ENCODE results near the gene FXYD6.
"Not testable (repeated sequence)": the region's sequence is repeated elsewhere in the genome, so short reads cannot be mapped to it uniquely, and the experiment has no call there.

The FXYD6 gene

DNA sequence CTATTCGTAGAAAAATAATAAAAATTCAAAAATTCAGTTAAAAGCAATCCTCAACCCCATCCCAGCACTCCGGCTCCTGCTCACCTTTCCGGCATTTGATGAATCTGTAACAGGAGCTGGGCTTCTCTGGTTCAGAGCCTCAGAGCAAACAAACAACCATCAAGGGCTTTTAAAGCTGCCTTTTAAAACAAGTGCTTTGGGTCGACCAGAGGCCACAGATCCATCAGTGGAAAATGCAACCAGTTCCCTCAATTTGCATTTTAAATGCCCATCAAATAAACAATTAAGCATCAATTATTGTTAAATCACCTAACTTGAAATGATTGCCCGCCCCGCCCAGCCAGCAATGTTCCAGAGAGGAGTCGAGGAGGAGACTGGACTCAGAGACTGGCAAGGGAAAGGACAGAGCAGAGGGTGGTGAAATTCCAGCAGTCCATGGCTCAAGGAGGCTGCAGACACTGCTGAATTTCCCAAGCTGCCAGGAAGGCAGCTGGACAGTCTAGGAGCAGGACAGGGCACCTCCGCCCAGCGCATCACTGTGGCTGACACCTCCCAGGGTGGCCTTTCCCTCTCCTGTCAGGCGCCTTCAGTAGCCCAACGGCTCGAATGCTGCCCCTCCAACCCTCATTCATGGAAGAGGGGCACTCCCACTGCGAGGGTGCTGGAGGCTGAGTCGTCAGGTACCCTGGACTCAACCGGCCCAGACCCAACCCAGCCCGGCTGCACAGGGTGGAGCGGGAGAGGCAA, 7.5 kb downstream of the FXYD6 start:
- DNase-seq (ENCODE audit: low spot score) = no peak

DNA sequence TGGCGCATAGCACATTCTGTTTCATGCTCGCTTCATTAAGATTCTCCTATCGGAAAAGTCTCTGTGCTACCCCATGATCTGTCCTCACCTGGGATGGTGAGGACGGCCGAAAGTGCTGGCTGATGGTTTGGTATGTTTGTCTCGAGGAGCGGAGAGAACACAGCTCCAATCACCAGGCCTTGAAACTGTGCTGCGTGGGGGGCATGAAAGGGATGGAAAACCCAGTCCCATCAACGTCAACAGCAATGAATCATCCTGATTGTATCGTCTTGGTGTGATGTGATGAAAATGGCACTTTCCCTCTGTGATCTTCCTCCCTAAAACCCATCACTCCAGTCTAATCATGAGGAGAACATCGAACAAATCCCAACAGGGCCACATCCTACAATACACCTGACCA, 8.4 kb downstream of the FXYD6 start:
- DNase-seq (ENCODE audit: low spot score) = no peak

DNA sequence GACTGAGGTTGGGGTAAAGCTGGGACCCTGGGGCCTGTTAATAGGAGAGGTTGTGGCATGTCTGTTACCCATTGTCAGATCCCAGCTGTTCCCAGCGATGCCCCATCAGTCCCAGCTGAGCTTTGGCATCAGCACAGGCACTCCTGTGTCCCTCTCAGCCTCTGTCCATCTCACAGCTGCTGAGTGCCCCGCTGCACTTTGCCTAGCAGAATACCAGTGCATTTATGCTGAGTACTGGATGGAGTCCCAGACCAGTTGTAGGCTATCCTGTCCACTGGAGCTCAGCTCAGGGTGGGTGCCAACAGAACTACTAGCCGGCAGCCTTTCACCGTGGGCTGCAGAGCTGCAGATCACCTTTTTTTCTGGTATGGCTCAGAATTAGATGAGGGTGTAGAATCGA, 9.9 kb downstream of the FXYD6 start:
- DNase-seq (ENCODE audit: low spot score) = no peak

DNA sequence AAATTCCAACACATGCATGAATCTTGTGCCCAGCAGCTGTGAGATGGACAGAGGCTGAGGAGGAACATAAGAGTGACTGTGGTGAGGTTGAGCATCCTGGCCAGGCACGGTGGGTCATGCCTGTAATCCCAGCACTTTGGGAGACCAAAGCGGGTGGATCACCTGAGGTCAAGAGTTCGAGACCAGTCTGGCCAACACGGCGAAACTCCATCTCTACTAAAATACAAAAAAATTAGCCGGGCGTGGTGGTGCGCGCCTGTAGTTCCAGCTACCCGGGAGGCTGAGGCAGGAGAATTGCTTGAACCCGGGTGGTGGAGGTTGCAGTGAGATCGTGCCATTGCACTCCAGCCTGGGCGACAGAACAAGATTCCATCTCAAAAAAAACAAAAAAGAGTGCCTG, 10.9 kb downstream of the FXYD6 start:
- not testable (repeated sequence) for DNase-seq (ENCODE audit: low spot score)

DNA sequence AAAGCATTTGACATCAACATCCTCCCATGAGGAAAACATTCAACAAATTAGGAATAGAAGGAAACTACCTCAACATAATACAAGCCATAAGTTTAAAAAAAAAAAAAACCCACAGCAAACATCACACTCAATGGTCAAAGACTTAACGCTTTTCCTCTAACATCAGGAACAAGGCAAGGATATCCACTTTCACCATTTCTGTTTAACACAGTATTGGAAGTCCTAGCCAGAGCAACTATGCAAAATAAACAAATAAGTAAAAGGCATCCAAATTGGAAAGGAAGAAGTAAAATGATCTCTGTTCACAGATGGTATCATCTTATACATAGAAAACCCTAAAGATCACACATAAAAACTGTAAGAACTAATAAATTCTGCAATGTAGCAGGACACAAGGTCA, 13.1 kb downstream of the FXYD6 start:
- DNase-seq (ENCODE audit: low spot score) = no peak

DNA sequence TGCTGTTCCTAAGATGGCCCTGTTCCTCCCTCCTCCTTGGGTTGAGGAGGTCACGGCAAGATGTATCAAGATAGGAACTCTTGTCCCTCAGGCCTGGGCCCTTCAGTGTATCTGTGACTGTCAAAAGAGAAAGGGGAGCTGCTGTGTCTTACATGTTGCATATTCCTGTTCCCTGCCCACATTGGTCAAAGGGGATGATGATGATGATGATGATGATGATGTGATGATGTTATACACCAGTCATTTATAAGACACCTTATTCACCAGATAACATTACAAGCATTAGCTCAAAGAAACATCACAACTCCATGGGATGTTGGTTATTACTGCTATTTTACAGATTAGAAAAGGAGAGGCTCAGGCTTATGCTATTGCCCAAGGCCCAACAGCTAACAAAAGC, 13.7 kb downstream of the FXYD6 start:
- no peak for DNase-seq (ENCODE audit: low spot score)

DNA sequence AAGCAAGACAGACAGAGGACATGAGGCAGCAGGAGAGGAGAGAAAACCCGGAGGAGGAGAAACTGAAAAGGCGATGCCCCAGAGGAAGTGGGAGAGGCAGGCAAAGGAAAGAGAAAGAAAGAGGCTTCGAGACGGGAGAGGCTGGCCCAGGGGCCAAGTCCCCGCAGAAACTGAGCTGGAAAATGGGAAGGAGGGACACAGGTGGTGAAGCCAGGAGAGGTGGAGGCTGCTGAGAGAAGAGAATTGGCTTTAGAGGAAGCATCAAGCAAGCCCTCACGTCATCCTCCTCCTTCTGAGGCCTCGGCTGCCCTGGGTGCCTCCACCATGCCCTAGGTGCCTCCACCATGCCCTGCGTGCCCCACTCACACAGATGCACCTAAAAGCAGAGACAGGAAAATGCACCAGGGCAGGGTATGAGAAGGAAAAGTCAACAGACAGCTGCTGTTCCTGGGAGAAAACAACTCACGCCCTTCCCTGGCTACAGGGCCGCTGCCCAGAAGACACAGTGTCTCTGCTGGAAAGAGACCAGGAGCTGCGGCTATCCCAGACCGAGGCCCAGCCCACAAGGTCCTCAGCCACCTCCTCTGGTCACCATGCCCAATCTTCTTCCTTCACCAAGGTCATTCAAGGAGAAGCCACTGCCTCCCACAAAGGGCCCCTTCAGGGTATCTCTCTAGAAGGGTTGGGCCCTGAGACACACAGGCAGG, 14.3 kb downstream of the FXYD6 start:
- no peak for DNase-seq (ENCODE audit: low spot score)

DNA sequence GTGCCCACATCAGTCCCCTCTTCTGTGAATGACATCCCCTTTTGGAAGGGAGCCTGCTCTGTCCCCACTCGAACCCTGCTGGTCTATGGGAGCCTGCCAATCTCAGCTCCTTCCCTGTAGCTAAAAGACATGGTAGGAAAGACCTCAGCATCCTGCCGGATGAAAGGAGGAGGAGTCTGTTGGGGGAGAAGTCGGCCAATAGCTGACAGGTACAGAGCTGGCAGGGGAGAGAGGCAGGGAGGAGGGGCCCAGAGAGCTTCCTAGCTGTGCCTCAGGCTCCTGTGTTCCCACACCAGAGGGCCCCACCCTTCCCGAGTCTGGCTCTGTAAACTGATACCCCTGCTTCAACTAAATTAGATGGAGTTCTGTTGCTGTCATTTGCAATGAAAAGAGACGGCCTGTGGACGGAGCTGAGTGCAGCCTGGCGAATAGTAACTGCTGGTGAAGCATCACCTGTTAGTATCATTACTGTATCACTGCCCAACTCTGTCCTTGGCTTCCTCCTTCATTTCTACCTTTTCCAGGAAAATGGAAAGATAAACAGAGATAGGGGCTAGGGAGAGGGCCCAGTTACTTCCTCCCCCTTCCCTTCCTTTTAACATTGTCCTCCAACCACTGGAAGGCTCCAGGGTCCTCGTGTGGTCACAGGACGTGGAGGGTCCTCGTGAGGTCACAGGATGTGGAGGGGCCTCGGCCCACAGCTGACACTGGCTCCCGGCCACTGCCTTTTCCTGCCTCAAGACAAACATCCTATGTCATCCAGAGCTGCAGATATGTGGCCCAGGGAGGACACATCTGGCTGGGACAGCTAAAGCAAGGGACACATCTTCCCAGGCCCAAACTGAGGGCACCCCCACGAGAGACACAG, 15.1 kb downstream of the FXYD6 start:
- DNase-seq (ENCODE audit: low spot score) = no peak

DNA sequence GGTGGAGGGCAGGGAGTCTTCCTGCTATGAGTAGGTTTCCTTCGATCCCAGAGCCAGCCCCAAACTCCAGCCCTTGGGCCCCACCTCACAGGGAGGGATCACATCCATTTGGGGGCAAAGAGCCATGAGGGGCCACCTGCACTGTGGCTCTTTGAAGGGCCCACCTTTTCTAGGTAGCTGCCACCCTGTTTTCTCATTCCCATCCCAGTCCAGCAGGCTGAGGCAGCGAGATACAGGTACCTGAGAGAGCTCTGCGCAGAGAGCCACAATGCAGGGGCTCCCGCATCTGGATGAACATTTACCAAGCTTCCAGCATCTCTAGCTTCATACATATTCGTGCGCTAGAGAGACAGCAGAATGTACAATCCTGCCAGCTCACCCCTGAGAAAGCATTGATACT, 16.3 kb downstream of the FXYD6 start:
- DNase-seq (ENCODE audit: low spot score) = no peak

DNA sequence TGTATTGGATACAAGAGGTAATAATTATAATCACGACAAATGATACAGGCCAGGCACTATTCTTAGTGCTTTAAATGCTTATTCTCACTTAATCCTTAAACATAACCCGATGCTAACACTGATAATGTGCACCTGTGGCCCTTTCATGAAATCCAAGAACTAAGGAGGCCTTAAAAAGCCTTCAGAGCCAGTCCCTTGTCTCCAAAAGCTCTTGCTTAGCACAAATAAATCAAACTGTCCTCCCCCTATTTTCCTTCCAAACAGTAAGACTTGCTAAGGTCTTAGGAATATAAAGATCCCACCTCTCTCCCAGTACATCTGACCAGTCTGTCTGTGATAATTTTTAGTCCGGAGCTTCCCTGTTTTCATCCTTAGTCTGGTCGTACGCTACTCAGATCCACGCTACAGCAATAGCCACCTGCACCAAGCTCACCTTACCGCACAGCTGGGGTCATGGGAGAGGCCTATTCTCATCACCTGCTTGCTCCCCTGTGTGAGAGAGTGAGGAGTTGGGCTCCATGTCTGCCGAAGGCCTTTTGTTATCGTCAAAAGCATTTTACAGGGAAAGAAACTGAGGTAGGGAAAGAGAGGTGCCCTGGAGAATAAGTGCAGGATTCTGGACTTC, 16.9 kb downstream of the FXYD6 start:
- DNase-seq (ENCODE audit: low spot score) = no peak

DNA sequence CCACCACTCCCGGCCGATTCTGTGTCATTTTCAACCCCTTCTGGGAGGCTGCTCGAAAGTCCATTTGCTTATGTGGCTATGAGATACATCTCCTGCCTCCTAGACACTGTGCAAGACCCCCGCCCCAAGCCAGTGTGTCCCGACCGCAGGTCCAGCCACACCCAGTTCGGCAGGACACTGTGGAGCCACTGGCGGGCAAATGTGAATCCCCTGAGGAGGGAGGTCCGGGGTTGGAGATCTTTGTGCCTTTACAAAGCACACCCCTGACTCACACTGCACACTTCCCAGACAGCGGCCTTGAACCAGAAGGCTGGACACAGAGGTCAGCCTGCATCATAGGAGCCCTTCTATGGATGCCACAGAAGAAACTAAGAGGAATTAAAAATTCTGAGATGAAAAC, 17.4 kb downstream of the FXYD6 start:
- no peak for DNase-seq (ENCODE audit: low spot score)

DNA sequence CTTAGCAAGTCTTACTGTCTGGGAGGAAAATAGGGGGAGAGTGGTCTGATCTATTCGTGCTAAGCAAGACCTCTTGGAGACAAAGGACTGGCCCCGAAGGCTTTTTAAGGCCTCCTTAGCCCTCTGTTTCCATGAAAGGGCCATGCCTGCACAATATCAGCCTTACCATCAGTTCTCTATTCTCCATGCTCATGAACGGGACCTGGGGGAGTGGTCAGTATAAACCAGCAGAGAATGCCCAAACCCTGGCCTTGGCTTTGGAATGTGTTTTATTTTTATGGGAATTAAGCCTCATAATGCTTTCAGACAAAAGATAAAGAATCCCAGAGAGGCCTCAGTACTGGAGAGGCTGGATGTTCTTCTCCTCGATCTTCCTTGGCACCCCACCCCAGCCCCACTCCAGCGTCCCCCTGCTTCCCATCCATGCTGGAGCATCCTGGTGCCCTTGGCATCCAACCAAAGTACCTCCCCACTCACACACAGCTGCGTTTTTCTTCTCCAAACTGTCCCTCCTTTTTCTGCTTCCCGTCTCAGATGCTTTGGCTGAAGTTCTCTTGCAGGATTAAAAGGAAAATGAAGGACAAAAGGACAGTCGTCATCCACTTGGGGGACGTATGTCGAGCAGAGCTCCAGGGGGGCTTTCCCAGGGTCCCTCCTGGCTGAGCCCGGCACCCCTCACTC, 18.6 kb downstream of the FXYD6 start:
- no peak for DNase-seq (ENCODE audit: low spot score)

DNA sequence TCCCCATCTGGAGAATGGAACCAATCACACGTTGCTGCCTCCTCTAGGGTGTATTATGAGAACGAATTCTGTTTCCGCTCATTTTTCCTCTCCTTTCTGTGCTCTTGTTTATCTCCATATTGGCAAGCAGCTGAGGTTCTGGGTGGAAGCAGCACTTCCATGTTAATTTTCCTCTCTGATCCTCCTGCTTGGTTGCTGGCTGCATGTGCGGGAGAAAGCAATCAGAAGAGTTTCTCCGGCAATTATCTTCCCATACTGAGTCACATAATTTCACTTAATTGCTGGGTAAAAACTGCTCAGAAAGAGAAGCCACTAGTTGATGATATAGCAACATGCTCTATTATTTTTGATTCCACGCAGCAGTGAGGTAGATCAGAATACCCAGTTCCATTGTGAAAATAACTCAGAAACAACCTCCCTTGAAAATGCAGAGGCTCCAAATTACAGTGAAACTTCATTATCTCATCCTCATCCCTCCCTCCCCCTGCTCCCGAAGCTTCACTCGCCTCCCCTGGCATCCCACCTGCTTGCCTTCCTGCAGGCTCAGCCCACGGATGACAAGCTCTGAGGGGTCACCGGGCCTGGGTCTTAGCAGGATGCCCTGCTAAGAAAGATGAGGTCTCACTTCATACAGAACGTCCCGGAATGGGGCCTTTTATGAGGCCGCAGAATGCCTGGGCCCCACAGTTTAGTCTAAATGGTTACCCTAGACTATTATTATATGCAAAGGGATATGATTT, 20.4 kb downstream of the FXYD6 start:
- no peak for DNase-seq (ENCODE audit: low spot score)

DNA sequence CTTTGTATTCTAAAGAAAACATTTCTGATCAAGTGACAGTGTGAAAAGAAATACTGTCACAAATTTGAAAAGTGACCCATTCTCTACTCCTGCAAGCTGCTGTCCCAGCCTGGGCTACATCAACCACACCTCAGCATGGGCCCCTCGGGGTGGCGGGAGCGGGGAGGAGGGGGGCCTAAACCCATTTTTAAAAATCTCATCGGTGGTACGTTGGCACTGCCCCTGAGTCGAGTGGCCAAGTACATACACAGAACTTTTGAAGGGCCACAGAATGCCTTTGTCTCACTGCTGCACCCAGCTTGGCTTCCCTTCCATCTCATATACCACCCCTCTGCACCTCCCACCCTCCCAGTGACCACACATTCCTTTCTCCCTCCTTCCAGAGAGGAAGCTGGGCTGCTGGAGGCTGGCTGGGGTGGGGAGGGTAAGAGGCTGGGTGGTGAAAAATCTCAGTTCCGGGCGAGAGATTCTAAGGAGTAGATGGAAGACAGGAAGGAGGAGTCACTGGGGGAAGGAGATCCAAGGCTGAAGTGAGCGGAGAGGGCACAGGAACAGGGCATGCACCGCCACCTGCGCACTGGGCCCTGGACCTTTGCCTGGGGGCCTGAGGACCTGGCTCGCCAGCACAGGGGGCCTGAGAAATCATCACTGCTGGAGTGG, 21.1 kb downstream of the FXYD6 start:
- no peak for DNase-seq (ENCODE audit: low spot score)

DNA sequence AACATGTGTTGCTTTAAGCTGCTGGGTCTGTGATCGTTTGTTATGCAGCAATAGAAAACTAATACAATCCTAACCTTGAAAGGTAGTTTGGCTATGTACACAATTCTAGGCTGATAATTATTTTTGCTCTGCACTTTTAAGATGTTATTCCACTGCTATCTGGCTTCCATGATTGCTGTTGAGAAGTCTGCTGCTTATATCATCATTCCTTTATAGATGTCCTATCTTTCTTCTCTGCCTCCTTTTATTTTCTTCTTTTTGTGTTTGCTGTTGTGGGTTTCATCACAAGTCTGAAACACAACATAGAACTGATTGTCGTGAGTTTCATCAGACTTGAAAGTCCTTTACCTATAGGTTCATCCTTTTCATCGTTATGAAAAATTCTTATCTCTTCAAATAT, 24.1 kb downstream of the FXYD6 start:
- DNase-seq (ENCODE audit: low spot score) = no peak

DNA sequence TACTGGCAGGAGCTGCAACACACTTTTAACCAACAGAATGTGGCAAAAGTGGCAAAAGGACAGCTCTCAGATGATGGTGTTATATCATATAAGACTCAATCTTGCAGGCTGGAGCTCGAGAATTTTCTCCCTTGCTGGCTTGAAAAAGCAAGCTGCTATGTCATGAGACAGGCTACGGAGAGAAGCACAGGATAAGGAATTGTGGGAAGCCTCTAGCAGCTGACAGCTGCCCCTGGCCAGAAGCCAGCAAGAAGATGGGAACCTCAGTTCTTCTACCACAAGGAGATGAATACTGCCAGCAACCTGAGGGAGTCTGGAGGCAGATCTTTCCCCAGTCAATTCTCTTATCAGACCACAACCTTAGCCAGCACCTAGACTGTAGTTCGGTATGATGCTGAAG, 24.6 kb downstream of the FXYD6 start:
- no peak for DNase-seq (ENCODE audit: low spot score)

DNA sequence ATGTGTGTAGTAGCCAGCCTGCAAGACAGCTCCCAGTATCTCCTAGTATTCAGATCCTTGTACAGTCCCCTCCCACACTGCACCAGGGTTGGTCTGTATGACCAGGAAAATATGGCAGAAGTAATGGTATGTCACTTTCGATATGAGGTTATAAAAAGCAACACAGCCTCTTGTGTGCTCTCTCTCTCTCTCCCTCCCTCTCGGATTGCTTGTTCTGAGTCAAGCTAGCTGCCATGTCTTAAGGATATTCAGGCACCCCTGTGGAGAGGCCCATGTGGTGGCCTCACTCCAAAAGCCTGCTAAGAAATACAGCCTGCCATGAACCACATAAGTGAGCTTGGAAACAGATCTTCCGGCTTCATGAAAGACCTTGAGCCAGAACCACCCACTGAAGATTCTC, 25.4 kb downstream of the FXYD6 start:
- no peak for DNase-seq (ENCODE audit: low spot score)

DNA sequence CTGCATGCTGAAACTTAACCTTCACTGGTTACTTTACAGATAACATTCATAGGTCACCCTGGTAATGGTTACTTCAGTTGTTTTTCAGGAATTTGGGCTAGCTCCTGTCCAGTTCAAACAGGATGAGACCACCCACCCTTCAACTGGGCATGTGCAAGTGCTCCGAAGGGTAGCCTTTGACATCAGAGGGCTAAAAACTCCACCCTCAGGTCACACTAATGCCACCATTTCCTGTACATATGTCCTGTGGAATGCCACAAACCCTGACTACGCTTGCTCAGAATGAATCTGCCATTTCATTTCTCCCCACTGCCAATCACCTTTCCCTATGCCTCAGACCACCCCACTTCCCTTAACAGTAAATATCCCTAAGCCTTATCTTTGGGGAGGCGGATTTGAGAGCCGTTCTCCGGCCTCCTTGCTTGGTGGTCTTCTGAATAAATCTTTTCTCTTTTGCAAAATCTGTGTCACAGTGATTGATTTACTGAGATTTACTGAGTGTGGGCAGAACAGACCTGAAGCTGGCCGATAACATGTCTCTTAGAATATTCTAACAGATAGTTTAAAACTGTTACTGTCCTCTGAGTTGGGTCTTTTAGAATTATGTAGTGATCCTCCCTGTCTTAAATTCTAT, 26.6 kb downstream of the FXYD6 start:
- DNase-seq (ENCODE audit: low spot score) = no peak

DNA sequence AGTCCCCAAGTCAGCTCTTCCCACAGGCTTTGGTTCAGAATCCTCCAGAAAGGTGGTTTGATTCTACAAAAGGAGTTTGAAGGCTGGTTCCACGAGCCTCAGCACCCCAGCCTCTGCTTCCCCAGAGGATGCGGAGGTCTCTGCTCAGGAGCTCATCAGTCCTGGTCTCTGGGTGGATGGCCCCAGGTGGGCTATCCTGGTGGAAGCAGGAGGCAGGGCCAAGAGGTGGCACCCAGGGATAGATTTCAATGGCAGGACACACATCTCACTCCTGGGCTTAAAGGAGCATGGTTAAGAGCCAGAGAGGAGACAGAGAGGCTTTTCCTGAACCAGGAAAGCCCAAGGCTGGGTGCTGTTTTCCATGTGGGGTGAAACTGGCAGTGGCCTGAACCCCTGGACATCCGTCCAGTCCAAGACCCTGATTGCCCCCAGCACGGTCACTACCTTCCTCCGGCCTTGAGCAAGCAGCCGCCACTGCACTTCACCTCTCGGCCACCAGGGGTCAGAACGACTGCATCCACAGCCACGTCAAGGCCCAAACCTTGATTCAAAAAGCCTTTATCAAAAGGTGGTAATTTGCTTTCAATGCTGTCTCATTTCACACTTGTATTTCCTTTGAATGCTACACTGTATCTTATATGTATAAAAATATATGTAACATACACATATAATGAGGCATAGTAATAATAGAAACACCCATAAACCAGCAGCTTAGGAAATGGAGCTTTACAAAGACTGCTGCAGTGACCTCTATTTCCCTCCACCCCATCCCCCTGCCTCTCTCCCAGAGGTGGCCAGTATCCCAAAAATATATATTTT, 32.6 kb downstream of the FXYD6 start:
- DNase-seq (ENCODE audit: low spot score) = peak; percentile 71
